AG04449 (cell line): Measurements from ENCODE around the gene ZFP36L2.

Experiments used
- CTCF ChIA-PET: fragments of 350-600 bp; formaldehyde crosslinking; extraction: SDS; loops from one replicate; lab custom pipeline; 2021; ENCODE audit warnings: antibody characterized with exemption; lab: Yijun Ruan, JAX
- POLR2A ChIA-PET: fragments of 400-600, 350-600 bp; formaldehyde crosslinking; extraction: SDS; loops from one replicate; lab custom pipeline; 2020; ENCODE audit warnings: antibody characterized with exemption, inconsistent platforms; lab: Yijun Ruan, JAX
- DNase-seq: peaks from one replicate; pipeline ENCODE4 v3.0.0-alpha.2; 2010; ENCODE audit warnings: low read depth, low spot score
- H3K4me3 ChIP-seq: 2 replicates; pipeline ENCODE4 v1.5.1; 2011; ENCODE audit warnings: low read depth, mild to moderate bottlenecking, control low read depth, low read length
- TF ChIP-seq, protein P1 (sequence below): IDR thresholded peaks from one replicate; pipeline ENCODE4 v1.5.1; 2011; ENCODE audit warnings: mild to moderate bottlenecking, moderate library complexity, low read length, control low read depth, inconsistent platforms; ENCODE audit not compliant: insufficient read depth; ENCODE audit errors: missing control alignments

Gene ZFP36L2

DNA sequence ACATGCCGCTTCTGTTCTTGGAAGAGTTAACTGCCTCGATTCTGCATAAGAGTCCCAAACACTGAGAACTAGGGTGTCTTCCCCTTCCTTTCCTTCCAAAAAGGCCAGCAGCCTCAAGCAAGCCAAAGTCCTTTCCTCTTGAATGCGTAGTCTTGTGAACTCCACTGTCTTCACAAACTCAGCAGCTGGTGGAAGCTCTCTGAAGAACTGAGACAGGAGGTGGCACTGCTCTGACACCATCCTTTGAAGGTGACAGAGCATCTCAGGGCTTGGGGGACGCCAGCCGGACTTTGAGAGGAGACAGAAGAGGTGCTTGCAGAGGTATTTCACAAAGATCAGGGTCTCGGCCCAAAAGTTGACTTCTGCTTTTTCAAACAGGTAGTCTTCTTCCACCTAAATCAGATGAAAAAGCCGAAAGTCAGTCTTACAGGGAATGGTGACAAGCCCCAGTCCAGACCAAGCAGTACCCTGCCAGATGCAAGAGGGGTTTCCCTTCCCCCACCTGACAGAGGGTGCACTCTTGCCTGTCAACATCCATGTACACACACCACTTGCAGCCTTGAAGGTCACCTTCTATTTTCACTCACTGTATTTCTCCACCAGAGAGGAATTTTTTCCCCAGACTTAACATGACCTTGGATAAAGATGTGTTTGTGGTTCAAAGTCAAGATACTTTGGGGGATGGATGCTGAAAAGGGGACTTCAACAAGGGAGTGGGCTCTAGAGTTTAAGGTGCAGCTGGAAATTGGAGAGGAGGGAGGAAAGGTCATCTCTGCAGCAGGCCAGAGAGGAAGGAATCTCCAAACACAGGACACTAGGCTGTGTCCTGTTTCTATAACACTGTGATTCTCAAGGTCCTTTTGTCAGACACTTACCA lies 4.8 kb upstream of the ZFP36L2 start:
- POLR2A ChIA-PET = interaction anchor here (0.6 kb wide), 1 partner anchor 10 kb away, joined by 3 read pairs; no protein-coding TSS in a partner anchor

DNA sequence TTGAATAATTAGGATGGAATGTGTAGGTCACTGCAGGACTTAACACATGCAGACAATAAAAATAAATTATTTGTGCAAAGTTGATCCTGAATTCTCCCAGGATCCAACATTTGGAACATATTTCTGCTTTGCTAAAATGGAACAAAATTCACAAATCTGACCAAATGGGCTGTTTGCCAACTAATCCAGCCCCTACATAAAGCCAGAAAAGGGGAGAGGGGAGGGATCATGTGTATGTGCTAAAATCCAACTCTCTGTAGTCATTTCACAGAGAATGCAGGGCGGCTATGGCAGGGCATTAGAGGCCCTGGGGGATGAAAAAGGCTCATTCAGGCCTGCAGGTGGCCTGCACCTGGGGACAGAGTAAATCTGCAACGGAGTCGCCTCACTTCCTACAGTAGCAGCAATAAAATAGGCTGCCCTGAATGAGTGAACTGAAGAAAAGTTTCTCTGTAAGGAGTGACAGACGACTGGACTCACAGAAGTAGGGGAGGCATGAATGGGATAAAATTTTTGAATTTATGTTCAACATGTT lies 4.0 kb upstream of the ZFP36L2 start:
- CTCF ChIA-PET = interaction anchor here (0.7 to 15.0 kb wide), 26 partner anchors 10 to 402 kb away, joined by 3 to 293 read pairs (median 14); no protein-coding TSS in a partner anchor
- POLR2A ChIA-PET = no interaction called here
- DNase-seq = no peak
- TF ChIP-seq, protein P1, sequence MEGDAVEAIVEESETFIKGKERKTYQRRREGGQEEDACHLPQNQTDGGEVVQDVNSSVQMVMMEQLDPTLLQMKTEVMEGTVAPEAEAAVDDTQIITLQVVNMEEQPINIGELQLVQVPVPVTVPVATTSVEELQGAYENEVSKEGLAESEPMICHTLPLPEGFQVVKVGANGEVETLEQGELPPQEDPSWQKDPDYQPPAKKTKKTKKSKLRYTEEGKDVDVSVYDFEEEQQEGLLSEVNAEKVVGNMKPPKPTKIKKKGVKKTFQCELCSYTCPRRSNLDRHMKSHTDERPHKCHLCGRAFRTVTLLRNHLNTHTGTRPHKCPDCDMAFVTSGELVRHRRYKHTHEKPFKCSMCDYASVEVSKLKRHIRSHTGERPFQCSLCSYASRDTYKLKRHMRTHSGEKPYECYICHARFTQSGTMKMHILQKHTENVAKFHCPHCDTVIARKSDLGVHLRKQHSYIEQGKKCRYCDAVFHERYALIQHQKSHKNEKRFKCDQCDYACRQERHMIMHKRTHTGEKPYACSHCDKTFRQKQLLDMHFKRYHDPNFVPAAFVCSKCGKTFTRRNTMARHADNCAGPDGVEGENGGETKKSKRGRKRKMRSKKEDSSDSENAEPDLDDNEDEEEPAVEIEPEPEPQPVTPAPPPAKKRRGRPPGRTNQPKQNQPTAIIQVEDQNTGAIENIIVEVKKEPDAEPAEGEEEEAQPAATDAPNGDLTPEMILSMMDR = no peak
- H3K4me3 ChIP-seq = no peak overlapping the region

More for the DNA sequence above, 4.8 kb upstream of the ZFP36L2 start:
- CTCF ChIA-PET = interaction anchor here (2.1 to 15.0 kb wide), 3 partner anchors 9 to 286 kb away, joined by 14 to 293 read pairs (median 37); no protein-coding TSS in a partner anchor
- no peak for DNase-seq
- TF ChIP-seq, protein P1 = no peak
- no peak overlapping the region for H3K4me3 ChIP-seq

- H3K4me3 ChIP-seq = no peak overlapping the region
- DNase-seq = no peak
- CTCF ChIA-PET = interaction anchor here (0.5 to 15.0 kb wide), 95 partner anchors 7 to 420 kb away, joined by 3 to 293 read pairs (median 5); no protein-coding TSS in a partner anchor
- TF ChIP-seq, protein P1 = no peak
- POLR2A ChIA-PET = interaction anchor here (1.4 kb wide), 1 partner anchor 261 kb away, joined by 3 read pairs; no protein-coding TSS in a partner anchor
Observed at GRCh38 chr2:43228756-43229659, 2.6 kb upstream of the ZFP36L2 start.

GRCh38 chr2:43228321-43228751 lies 1.9 kb upstream of the ZFP36L2 start:
- CTCF ChIA-PET = interaction anchor here (1.0 to 15.0 kb wide), 46 partner anchors 8 to 418 kb away, joined by 3 to 293 read pairs (median 8); no protein-coding TSS in a partner anchor

DNA sequence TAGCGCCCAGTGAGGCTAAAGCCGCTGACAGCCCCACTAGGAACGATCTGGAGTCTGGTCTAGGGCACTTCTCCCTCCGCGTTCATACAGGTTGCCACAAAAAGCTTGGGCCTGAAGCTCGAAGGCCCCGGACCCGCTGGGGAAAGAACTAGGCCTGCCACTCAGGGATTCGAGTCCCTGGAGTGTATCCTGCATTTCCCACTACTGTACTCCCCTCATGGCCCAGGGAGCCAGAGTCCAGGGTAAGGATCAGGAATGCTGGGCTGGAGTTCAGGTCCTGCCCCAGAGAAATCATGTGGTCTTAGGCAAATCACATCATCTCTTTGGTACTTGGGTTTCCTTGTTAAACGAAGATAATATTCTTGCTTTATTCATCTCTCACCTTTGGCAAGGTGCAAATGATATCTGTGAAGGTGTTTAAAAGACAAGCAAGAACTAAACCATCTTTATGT lies 1.4 kb upstream of the ZFP36L2 start:
- CTCF ChIA-PET = interaction anchor here (1.0 to 15.0 kb wide), 29 partner anchors 8 to 408 kb away, joined by 3 to 293 read pairs (median 13); no protein-coding TSS in a partner anchor
- POLR2A ChIA-PET = interaction anchor here (1.4 to 2.4 kb wide), 5 partner anchors 186 to 277 kb away, joined by 3 to 12 read pairs (median 10); no protein-coding TSS in a partner anchor
- DNase-seq = no peak
- TF ChIP-seq, protein P1 = peak; percentile 54
- H3K4me3 ChIP-seq = peak overlapping the region; percentile 77

More at GRCh38 chr2:43228321-43228751, 1.9 kb upstream of the ZFP36L2 start:
- H3K4me3 ChIP-seq = no peak overlapping the region
- POLR2A ChIA-PET = interaction anchor here (1.4 to 2.4 kb wide), 2 partner anchors 253 to 260 kb away, joined by 3 to 12 read pairs; no protein-coding TSS in a partner anchor
- DNase-seq = no peak
- TF ChIP-seq, protein P1 = no peak
